DND-41 (cell line): ENCODE results near the gene EPOP.

Experiments
- ATAC-seq: fragments of 200-7000 bp; cut with Tn5 transposase; 3 replicates; pipeline ENCODE4 v1.9.1; 2021; ENCODE audit warnings: low read depth; ENCODE audit not compliant: insufficient read depth
- DNase-seq: peaks from one replicate; pipeline ENCODE4 v3.0.0-alpha.2; 2020
- H2AFZ ChIP-seq: 2 replicates; pipeline ENCODE4 v1.6.0; 2012; ENCODE audit warnings: low read depth, low read length
- H3K27ac ChIP-seq: 2 replicates; pipeline ENCODE4 v1.5.1; 2012; ENCODE audit warnings: low read length, inconsistent platforms
- H3K27me3 ChIP-seq: fragments of 200-600 bp; sonication (generic); 2 replicates; pipeline ENCODE4 v1.6.0; 2012; ENCODE audit warnings: low read length, mild to moderate bottlenecking, inconsistent platforms; ENCODE audit not compliant: insufficient read depth, poor library complexity
- H3K36me3 ChIP-seq: 2 replicates; pipeline ENCODE4 v1.5.1; 2012; ENCODE audit warnings: low read length, inconsistent platforms; ENCODE audit not compliant: insufficient read depth
- H3K4me1 ChIP-seq: 2 replicates; pipeline ENCODE4 v1.5.1; 2012; ENCODE audit warnings: mild to moderate bottlenecking, low read length; ENCODE audit not compliant: insufficient read depth
- H3K4me2 ChIP-seq: 2 replicates; pipeline ENCODE4 v1.6.0; 2012; ENCODE audit warnings: mild to moderate bottlenecking, moderate library complexity, low read length, inconsistent platforms; ENCODE audit not compliant: insufficient read depth
- H3K4me3 ChIP-seq, 2 experiments: fragments of 200-600 bp in 1 of 2; shearing (Covaris generic) in 1 of 2; 2 replicates each; pipeline ENCODE4 v1.5.1; 2012 to 2016; ENCODE audit warnings: inconsistent platforms in 2 of 2, low read length in 2 of 2, mild to moderate bottlenecking in 2 of 2, low read depth in 1 of 2, moderate library complexity in 1 of 2
- H3K79me2 ChIP-seq: 2 replicates; pipeline ENCODE4 v1.6.0; 2012; ENCODE audit warnings: low read length, inconsistent platforms; ENCODE audit not compliant: insufficient read depth
- H3K9ac ChIP-seq: 2 replicates; pipeline ENCODE4 v1.6.0; 2012; ENCODE audit warnings: low read depth, mild to moderate bottlenecking, inconsistent platforms, low read length, moderate library complexity
- H3K9me3 ChIP-seq: 2 replicates; pipeline ENCODE4 v1.5.1; 2012; ENCODE audit warnings: low read length, moderate library complexity, mild to moderate bottlenecking, inconsistent platforms; ENCODE audit not compliant: insufficient read depth, severe bottlenecking
- H4K20me1 ChIP-seq: 2 replicates; pipeline ENCODE4 v1.6.0; 2012; ENCODE audit warnings: low read length; ENCODE audit not compliant: insufficient read depth
- EZH2 ChIP-seq: IDR thresholded peaks from 3 replicates; pipeline ENCODE4 v1.6.1; 2012; ENCODE audit warnings: borderline replicate concordance, low read depth, mild to moderate bottlenecking, moderate library complexity, low read length, inconsistent platforms; ENCODE audit not compliant: severe bottlenecking
- TF ChIP-seq, protein P1 (sequence below): IDR thresholded peaks from 2 replicates; pipeline ENCODE4 v1.5.1; 2012; ENCODE audit warnings: borderline replicate concordance, low read length, moderate library complexity, mild to moderate bottlenecking; ENCODE audit not compliant: poor library complexity, severe bottlenecking; ENCODE audit errors: extremely low read depth

EPOP gene

DNA sequence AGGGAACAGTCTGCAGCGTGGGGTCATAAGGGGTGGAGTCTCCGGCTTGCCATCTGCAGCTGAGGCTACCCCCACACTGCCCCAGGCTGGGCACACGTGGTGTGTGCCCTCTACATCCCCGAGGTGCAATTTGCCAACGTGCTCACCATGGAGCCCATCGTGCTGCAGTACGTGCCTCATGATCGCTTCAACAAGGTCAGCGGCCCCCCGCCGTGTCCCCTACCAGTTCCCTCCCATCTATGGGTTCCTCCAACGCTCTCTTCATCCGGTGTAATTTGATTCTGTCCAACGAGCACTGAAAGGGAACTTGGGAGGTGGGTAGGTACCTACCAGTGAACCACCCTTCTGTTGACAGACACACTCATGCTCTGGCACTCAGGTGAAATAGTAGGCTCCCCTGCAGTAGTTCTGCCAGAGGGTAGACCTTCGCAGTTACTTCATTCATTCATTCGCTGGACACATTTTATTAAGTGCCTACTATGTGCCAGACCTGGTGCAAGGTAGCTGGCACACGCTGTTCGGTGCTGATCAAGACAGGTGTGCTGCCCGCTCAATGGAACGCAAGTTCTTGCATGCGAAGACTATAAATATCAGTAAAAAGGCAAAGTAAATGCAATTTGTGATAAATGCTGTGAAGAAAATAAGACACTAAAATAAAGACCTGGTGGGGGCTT, 33.1 kb upstream of the EPOP start:
- no peak overlapping the region for H3K27ac ChIP-seq
- peaks cover 60% of the 10 kb centered on the region for H3K36me3 ChIP-seq
- H3K79me2 ChIP-seq: peaks cover 67% of the 10 kb centered on the region
- H3K4me1 ChIP-seq: peaks cover 38% of the 10 kb centered on the region
- DNase-seq: no peak
- H3K4me3 ChIP-seq: peak overlapping the region in 1 of 2 experiments; percentile 94; a peak in 2 of 4 replicates
- peaks cover 37% of the 10 kb centered on the region for H4K20me1 ChIP-seq
- H3K9me3 ChIP-seq: no peaks in the 10 kb centered on the region
- no peaks in the 10 kb centered on the region for H3K27me3 ChIP-seq
- H3K9ac ChIP-seq: peak overlapping the region; percentile 90; the same call in 1 of the 2 replicates
- ATAC-seq: no peak
- no peak overlapping the region for H2AFZ ChIP-seq
- peak overlapping the region; percentile 79; the same call in 1 of the 2 replicates for H3K4me2 ChIP-seq
- TF ChIP-seq, protein P1, sequence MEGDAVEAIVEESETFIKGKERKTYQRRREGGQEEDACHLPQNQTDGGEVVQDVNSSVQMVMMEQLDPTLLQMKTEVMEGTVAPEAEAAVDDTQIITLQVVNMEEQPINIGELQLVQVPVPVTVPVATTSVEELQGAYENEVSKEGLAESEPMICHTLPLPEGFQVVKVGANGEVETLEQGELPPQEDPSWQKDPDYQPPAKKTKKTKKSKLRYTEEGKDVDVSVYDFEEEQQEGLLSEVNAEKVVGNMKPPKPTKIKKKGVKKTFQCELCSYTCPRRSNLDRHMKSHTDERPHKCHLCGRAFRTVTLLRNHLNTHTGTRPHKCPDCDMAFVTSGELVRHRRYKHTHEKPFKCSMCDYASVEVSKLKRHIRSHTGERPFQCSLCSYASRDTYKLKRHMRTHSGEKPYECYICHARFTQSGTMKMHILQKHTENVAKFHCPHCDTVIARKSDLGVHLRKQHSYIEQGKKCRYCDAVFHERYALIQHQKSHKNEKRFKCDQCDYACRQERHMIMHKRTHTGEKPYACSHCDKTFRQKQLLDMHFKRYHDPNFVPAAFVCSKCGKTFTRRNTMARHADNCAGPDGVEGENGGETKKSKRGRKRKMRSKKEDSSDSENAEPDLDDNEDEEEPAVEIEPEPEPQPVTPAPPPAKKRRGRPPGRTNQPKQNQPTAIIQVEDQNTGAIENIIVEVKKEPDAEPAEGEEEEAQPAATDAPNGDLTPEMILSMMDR: no peak
- no peak for TF ChIP-seq EZH2

DNA sequence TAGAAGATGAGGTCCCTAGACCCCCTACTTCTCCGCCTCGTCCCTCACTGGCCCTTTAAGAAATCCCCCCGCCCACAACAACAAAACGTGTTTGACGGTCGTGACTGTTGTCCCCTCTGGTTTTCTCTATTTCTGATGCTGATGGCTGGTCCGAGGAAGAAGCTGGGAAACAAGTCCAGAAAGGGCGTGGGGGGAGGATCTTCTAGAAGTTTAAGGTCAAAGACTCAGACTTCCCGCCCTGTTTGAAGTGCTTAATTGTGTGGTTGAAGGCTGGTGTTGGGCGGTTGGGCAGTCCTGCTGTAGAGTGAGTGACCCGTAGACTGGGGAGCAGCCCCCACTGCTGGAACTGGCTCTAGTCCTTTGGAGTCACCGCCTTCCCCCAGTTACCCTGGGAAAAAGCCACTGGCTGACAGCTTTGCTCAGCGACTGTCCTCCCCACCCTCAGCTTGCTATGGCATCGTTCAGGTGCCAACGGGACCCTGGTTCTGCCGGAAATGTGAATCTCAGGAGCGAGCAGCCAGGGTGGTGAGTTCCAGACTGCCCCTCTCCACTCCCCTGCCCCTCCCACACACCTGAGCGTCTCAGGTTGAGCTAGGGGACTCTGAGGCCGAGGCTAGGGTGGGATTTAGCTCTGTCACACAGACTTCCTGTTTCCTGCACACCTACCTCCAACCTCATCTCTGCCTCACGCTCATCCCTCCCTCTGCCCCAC, 31.9 kb upstream of the EPOP start:
- H3K27me3 ChIP-seq: no peaks in the 10 kb centered on the region

DNA sequence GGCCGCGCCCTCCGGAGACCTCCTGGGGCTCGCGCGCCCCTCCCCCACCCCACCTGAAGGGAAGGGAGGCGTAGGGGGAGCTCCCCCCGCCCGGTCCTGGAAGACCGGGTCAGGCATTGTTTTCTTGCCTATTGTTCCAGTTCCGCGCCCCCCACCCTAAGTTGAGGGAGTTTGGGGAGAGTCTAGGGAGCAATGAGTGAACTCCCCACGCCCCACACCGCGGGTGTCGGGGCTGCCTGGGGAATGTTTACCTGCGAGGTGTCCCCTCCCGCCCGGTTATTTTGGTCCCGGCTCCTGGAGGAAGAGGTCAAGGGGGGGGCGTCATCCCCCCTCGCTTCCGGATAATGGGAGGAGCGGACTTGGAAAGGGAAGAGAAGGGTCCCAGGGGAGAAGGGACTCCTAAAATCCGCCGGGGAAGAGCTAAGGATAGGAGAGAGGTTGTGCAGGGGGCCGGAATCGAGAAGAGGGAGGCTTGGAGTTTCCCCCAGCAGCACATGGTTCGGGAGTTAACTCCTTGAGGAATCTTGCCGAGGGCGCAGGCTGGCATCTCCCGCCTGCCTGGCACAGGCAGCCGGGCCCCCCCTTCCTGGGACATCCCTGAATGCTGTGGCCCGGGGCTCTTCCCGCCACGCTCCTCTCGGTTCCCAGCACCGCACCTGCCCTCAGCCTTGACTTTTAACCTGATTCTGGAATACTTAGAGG, 31.2 kb upstream of the EPOP start:
- no peak for TF ChIP-seq EZH2
- TF ChIP-seq, protein P1: no peak
- Histone ChIP-seq H3K4me1 (peaks cover 53% of the 10 kb centered on the region), H3K27me3 (no peaks in the 10 kb centered on the region), H3K9ac (peak overlapping the region; percentile 90), H2AFZ (no peak overlapping the region), H3K9me3 (no peaks in the 10 kb centered on the region), H3K79me2 (peaks cover 67% of the 10 kb centered on the region), H3K27ac (peak overlapping the region; percentile 75), H3K4me2 (peak overlapping the region; percentile 79), H3K36me3 (peaks cover 41% of the 10 kb centered on the region), H3K4me3 (peak overlapping the region; percentile 26 to 94; a peak in 3 of 4 replicates), H4K20me1 (peaks cover 37% of the 10 kb centered on the region)
- ATAC-seq: no peak
- DNase-seq: peak; percentile 51

More for the DNA sequence above, 31.9 kb upstream of the EPOP start:
- ATAC-seq (no peak), DNase-seq (no peak)
- Histone ChIP-seq H3K4me2 (peak overlapping the region; percentile 79), H3K4me1 (peaks cover 47% of the 10 kb centered on the region), H3K9ac (peak overlapping the region; percentile 90), H4K20me1 (peaks cover 37% of the 10 kb centered on the region), H3K36me3 (peaks cover 49% of the 10 kb centered on the region), H3K79me2 (peaks cover 67% of the 10 kb centered on the region), H2AFZ (no peak overlapping the region), H3K9me3 (no peaks in the 10 kb centered on the region), H3K4me3 (peak overlapping the region; percentile 26 to 94; a peak in 3 of 4 replicates), H3K27ac (peak overlapping the region; percentile 75)
- TF ChIP-seq, protein P1: no peak
- no peak for TF ChIP-seq EZH2
